ENCODE measurements around the gene KDELR3. TPM values are rescaled to one million over a fixed set of nuclear protein-coding genes. Genes with fewer than 3 reads are reported as not detected.

The KDELR3 gene
- total RNA-seq, 1 donor from 2014 or later: 7.1 TPM

DNA sequence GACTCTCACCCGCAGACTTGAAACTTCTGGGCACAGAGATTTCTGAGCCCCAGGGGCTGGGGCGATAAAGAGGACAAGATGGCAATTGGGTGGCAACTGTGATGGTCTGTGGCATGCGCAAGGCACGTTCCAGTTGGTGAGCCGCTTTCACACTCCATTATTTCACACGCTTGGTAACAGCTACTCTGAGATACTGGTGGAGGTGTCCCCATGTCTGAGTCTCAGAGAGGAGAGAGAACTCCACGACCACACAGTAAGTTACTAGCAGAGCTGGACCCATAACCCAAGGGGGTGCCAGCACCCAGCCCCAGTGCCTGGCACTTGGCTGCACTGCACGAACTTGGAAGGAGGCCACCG is 6.9 kb upstream of the KDELR3 start:
- TF ChIP-seq, protein P1, sequence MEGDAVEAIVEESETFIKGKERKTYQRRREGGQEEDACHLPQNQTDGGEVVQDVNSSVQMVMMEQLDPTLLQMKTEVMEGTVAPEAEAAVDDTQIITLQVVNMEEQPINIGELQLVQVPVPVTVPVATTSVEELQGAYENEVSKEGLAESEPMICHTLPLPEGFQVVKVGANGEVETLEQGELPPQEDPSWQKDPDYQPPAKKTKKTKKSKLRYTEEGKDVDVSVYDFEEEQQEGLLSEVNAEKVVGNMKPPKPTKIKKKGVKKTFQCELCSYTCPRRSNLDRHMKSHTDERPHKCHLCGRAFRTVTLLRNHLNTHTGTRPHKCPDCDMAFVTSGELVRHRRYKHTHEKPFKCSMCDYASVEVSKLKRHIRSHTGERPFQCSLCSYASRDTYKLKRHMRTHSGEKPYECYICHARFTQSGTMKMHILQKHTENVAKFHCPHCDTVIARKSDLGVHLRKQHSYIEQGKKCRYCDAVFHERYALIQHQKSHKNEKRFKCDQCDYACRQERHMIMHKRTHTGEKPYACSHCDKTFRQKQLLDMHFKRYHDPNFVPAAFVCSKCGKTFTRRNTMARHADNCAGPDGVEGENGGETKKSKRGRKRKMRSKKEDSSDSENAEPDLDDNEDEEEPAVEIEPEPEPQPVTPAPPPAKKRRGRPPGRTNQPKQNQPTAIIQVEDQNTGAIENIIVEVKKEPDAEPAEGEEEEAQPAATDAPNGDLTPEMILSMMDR (IDR thresholded peaks at IDR 0.05; ENCODE audit: insufficient read depth, low read length, severe bottlenecking): no peak
- FAIRE-seq (no peak), DNase-seq (ENCODE audit: low read depth) (no peak)
- peaks cover 20% of the 10 kb centered on the region for H3K27me3 ChIP-seq (ENCODE audit: control insufficient read depth, insufficient read depth, low read length)
- H3K36me3 ChIP-seq (ENCODE audit: control insufficient read depth, insufficient read depth, low read length): no peaks in the 10 kb centered on the region
- H3K4me3 ChIP-seq (ENCODE audit: low read depth, low read length): no peak overlapping the region

DNA sequence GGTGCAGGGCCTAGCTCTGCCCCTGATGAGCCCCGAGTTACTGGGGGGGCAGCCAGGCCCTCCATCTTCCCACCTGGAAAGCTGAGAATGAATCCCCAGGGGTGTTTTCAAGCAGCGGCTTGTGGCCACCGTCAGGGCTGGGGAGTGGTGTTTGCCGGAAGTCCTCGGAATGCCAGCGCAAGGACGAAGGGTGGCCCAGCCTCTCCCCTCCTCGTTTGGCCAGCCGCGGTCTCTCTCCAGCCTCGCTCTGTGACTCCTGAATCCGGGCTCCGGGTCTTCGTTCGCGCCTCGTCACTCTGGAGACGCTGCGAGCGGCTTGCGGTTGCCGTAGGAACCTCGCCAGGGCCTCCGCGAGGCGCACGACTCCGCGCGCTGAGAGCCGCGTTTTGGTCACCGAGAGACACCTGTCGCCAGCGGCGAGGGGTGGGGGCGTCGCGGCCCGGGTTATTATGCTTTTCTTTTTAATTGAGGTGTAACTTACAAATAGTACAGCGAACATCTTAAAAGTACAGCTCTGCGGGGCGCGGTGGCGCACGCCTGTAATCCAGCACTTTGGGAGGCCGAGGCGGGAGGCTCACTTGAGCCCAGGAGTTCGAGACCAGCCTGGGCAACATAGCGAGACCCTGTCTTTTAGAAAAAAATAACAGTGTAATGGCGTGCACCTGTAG is 6.3 kb upstream of the KDELR3 start:
- TF ChIP-seq, protein P1 (IDR thresholded peaks at IDR 0.05; ENCODE audit: insufficient read depth, low read length, severe bottlenecking): no peak
- DNase-seq (ENCODE audit: low read depth): peak; percentile 46
- Histone ChIP-seq H3K27me3 (ENCODE audit: control insufficient read depth, insufficient read depth, low read length) (peaks cover 16% of the 10 kb centered on the region), H3K4me3 (ENCODE audit: low read depth, low read length) (no peak overlapping the region), H3K36me3 (ENCODE audit: control insufficient read depth, insufficient read depth, low read length) (no peaks in the 10 kb centered on the region)
- FAIRE-seq: no peak

DNA sequence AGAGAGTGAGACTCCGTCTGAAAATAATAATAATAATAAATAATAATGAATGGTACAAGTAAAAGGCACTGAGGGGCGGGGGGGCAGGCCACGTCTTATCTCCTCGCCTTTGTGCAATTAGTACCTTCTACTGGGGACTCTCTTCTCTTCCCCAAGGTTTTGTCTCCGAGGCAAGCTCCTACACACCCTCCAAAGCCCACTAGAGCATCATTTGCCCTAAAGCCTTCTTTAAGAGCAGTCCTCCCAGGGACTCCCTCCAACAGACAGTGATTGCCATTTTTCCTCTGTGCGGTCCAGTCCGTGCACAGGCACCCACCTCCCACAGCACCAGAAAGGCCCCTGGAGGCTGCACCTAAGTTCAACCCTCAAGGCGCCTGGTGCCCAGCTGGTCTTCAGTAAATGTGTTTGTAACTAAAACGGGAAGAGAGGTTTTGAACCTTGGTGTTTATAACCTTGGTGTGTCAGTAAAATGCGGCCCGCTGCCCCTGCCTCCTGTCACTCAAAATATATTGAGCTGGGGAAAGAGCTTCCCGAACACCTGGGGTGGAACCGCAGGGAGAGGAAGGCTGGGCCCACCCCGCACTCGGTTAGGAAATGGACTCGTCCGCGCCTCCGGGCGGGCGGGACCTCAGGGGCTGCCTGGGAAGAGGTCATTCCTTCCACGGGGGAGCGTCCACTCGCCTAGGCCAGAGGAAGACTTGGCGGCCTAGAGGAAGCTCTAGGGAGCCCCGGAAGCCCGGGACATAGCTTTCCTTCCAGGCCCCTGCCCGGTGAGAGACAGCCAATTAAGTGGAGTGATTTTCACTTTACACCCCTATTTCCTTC is 4.7 kb upstream of the KDELR3 start:
- DNase-seq (ENCODE audit: low read depth) (no peak), FAIRE-seq (no peak)
- Histone ChIP-seq H3K27me3 (ENCODE audit: control insufficient read depth, insufficient read depth, low read length) (peaks cover 13% of the 10 kb centered on the region), H3K36me3 (ENCODE audit: control insufficient read depth, insufficient read depth, low read length) (no peaks in the 10 kb centered on the region), H3K4me3 (ENCODE audit: low read depth, low read length) (no peak overlapping the region)
- TF ChIP-seq, protein P1 (IDR thresholded peaks at IDR 0.05; ENCODE audit: insufficient read depth, low read length, severe bottlenecking): no peak

DNA sequence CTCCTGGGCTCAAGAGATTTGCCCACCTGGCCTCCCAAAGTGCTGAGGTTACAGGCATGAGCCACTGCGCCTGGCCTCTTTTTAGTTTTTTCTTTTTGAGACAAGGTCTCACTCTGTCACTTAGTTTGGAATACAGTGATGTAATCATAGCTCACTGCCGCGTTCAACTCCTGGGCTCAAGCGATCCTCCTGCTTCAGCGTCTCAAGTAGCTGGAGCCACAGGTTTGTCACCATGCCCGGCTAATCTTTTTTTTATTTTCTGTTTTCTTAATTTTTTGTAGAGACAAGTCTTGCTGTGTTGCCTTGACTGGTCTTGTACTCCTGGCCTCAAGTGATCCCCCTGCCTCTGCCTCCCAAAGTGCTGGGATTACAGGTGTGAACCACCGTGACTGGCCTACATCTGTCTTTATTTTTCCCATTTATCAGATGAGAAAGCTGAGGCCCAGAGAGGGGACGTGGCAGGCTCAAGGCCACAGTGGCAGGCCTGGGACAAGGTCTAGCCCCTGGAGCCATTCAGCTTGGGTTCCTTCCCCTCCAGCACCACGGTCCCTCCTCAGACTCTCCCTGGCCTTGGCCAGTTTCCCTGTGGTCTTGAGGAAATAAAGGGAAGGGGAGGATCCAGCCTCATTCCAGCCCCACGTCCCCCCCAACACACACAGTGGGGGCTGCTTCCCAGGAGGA is 2.8 kb upstream of the KDELR3 start:
- Histone ChIP-seq H3K4me3 (ENCODE audit: low read depth, low read length) (no peak overlapping the region), H3K36me3 (ENCODE audit: control insufficient read depth, insufficient read depth, low read length) (no peaks in the 10 kb centered on the region), H3K27me3 (ENCODE audit: control insufficient read depth, insufficient read depth, low read length) (peaks cover 6% of the 10 kb centered on the region)
- FAIRE-seq: no peak
- TF ChIP-seq, protein P1 (IDR thresholded peaks at IDR 0.05; ENCODE audit: insufficient read depth, low read length, severe bottlenecking): no peak
- DNase-seq (ENCODE audit: low read depth): no peak

DNA sequence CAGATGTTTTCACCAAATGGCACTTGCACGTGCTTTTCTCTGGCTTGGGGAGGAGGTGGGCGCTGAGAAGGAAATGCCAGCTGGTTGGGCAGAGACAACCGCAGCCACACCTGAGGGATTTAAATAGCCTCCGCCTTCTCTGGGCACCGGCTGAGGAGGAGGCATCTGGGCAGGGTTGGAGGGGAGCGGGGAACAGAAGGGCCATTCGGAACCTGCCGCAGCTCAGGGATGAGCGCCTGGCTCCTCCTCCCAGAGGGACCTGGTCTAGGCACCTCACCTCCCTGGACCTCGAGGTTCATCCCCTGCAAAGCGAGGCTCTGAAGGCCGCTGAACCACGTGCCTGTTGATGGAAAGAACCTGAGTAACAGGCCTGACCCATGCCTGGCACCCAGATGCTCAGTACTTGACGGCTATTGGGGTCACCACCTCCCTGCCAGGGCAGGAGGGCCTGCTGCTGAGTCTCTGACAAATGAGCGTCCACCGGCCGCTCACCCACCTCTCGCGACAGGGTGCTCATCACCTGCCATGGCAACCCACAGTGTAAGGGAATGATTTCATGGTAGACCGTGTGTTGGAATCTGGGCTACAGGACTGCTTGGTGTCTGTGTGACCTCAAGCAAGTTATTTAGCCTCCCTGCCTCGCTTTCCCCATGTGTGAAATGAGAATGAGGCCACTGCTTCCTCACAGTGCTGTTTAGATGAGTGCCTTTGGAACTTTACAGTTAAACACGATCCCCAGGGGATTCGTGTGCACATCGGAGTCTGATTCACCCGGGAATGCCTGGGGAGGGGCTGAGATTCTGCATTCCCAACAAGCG is 2.0 kb upstream of the KDELR3 start:
- FAIRE-seq: peak; percentile 58
- peaks cover 4% of the 10 kb centered on the region for H3K27me3 ChIP-seq (ENCODE audit: control insufficient read depth, insufficient read depth, low read length)
- TF ChIP-seq, protein P1 (IDR thresholded peaks at IDR 0.05; ENCODE audit: insufficient read depth, low read length, severe bottlenecking): no peak
- DNase-seq (ENCODE audit: low read depth): no peak
- H3K36me3 ChIP-seq (ENCODE audit: control insufficient read depth, insufficient read depth, low read length): no peaks in the 10 kb centered on the region
- no peak overlapping the region for H3K4me3 ChIP-seq (ENCODE audit: low read depth, low read length)

Measured in bronchial epithelial cell (primary cell).